Measurements from ENCODE around the gene ERBB2. TPM values are rescaled to one million over a fixed set of nuclear protein-coding genes. Genes with fewer than 3 reads are reported as not detected.

Gene ERBB2
- total RNA-seq, 4 donors from 2014 or later = 144 to 192 (median 173) TPM

DNA sequence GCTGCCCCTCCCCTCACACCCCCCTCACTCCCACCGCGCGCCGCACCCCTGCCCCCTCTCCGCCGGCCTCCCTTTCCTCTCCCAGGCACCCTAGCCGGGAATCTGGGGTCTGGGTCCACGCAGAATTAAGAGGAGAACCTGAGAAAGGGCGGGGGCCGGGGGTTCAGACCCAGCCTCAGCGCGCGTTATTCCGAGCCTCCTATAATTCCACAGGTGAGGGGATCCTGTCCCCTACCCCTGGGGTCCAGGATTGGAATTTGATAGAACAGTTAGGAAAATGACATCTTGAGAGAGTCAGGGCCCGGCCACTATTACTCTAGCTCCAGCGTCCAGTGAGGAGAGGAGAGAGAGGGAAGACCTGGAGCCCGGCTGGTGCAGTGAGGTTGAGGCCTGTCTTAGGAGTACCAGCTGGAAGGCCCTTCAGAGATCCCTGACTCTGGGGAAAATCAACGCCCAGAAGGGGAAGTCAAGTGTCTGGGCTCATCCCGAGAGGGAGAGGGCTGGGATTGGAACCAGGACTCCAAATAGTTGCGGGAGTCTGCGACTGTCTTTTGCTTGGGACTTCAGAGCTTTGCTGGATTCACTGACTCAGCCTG, 55.2 kb downstream of the ERBB2 start:
- no peak for TF ChIP-seq EP300 (IDR thresholded peaks at IDR 0.05)
- H3K4me1 ChIP-seq = peaks cover 28% of the 10 kb centered on the region
- no peaks in the 10 kb centered on the region for H3K9me3 ChIP-seq
- H3K27ac ChIP-seq = peak overlapping the region; percentile 87
- no peaks in the 10 kb centered on the region for H3K36me3 ChIP-seq
- H3K4me3 ChIP-seq = peak overlapping the region; percentile 62
- no peaks in the 10 kb centered on the region for H3K27me3 ChIP-seq
- no peak for DNase-seq (ENCODE audit: low spot score in 2 of 2)
- WGBS = 49% methylated on average over 14 of the region's 21 CpGs

GRCh38 chr17:39755554-39756379, 55.9 kb downstream of the ERBB2 start:
- H3K36me3 ChIP-seq = no peaks in the 10 kb centered on the region

DNA sequence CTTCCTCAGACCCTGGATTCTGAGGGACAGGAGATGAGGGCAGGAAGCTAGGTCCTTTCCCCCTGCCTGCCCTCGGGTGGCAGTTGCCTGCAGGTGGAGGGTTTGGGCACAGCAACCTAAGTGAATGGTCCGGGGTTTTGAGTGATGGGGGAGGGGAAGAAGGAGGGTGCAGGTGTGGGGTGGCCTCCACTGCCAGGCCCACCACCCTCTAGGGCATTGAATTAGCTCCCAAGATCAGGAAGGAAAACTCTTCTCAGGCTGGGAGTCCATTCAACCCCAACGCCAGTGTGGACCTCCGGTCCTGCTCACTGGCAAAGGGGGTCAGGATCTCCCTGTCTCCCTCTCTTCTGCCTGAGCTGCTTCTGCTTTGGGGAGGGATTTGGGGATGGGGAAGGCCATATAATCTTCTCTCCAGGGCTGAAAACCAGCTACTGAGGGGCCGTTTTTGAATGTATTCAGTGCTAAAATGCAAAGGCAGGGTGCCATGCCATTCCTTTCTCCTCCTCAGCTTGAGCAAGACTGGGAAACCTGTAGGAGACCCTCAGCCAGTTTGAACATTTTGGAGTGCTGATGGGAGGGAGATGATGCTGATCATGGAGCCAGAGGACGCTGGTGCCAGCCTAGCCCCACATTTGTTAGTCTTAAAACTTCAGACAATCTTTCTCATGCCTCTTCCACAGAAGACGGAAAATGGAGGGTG, 56.7 kb downstream of the ERBB2 start:
- Histone ChIP-seq H3K9me3 (no peaks in the 10 kb centered on the region), H3K27me3 (peaks cover 6% of the 10 kb centered on the region), H3K4me1 (peaks cover 24% of the 10 kb centered on the region), H3K27ac (no peak overlapping the region), H3K4me3 (no peak overlapping the region), H3K36me3 (no peaks in the 10 kb centered on the region)
- TF ChIP-seq, protein P1, sequence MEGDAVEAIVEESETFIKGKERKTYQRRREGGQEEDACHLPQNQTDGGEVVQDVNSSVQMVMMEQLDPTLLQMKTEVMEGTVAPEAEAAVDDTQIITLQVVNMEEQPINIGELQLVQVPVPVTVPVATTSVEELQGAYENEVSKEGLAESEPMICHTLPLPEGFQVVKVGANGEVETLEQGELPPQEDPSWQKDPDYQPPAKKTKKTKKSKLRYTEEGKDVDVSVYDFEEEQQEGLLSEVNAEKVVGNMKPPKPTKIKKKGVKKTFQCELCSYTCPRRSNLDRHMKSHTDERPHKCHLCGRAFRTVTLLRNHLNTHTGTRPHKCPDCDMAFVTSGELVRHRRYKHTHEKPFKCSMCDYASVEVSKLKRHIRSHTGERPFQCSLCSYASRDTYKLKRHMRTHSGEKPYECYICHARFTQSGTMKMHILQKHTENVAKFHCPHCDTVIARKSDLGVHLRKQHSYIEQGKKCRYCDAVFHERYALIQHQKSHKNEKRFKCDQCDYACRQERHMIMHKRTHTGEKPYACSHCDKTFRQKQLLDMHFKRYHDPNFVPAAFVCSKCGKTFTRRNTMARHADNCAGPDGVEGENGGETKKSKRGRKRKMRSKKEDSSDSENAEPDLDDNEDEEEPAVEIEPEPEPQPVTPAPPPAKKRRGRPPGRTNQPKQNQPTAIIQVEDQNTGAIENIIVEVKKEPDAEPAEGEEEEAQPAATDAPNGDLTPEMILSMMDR (IDR thresholded peaks at IDR 0.05) = no peak
- TF ChIP-seq EP300 (IDR thresholded peaks at IDR 0.05) (no peak), POLR2A (IDR thresholded peaks at IDR 0.05) (no peak), POLR2AphosphoS5 (IDR thresholded peaks at IDR 0.05) (no peak)
- WGBS = 64% methylated on average over 7 of the region's 7 CpGs
- DNase-seq (ENCODE audit: low spot score in 2 of 2) = no peak

More at GRCh38 chr17:39755554-39756379, 55.9 kb downstream of the ERBB2 start:
- peaks cover 24% of the 10 kb centered on the region for H3K4me1 ChIP-seq
- WGBS = 62% methylated on average over 18 of the region's 18 CpGs
- no peaks in the 10 kb centered on the region for H3K9me3 ChIP-seq
- no peak for DNase-seq (ENCODE audit: low spot score in 2 of 2)
- H3K27ac ChIP-seq = no peak overlapping the region
- no peak for TF ChIP-seq POLR2A (IDR thresholded peaks at IDR 0.05)
- TF ChIP-seq POLR2AphosphoS5 (IDR thresholded peaks at IDR 0.05) = no peak
- TF ChIP-seq, protein P1 (IDR thresholded peaks at IDR 0.05) = no peak
- TF ChIP-seq EP300 (IDR thresholded peaks at IDR 0.05) = no peak
- H3K27me3 ChIP-seq = peaks cover 6% of the 10 kb centered on the region
- H3K4me3 ChIP-seq = no peak overlapping the region

- WGBS = 90% methylated on average over 4 of the region's 4 CpGs
- Histone ChIP-seq H3K4me3 (no peak overlapping the region), H3K9me3 (no peaks in the 10 kb centered on the region), H3K27ac (no peak overlapping the region), H3K4me1 (peaks cover 24% of the 10 kb centered on the region), H3K36me3 (no peaks in the 10 kb centered on the region), H3K27me3 (peaks cover 6% of the 10 kb centered on the region)
- no peak for DNase-seq (ENCODE audit: low spot score in 2 of 2)
- no peak for TF ChIP-seq POLR2AphosphoS5 (IDR thresholded peaks at IDR 0.05)
- no peak for TF ChIP-seq EP300 (IDR thresholded peaks at IDR 0.05)
- TF ChIP-seq, protein P1 (IDR thresholded peaks at IDR 0.05) = no peak
- no peak for TF ChIP-seq POLR2A (IDR thresholded peaks at IDR 0.05)
Observed at GRCh38 chr17:39757176-39757662, 57.4 kb downstream of the ERBB2 start.

DNA sequence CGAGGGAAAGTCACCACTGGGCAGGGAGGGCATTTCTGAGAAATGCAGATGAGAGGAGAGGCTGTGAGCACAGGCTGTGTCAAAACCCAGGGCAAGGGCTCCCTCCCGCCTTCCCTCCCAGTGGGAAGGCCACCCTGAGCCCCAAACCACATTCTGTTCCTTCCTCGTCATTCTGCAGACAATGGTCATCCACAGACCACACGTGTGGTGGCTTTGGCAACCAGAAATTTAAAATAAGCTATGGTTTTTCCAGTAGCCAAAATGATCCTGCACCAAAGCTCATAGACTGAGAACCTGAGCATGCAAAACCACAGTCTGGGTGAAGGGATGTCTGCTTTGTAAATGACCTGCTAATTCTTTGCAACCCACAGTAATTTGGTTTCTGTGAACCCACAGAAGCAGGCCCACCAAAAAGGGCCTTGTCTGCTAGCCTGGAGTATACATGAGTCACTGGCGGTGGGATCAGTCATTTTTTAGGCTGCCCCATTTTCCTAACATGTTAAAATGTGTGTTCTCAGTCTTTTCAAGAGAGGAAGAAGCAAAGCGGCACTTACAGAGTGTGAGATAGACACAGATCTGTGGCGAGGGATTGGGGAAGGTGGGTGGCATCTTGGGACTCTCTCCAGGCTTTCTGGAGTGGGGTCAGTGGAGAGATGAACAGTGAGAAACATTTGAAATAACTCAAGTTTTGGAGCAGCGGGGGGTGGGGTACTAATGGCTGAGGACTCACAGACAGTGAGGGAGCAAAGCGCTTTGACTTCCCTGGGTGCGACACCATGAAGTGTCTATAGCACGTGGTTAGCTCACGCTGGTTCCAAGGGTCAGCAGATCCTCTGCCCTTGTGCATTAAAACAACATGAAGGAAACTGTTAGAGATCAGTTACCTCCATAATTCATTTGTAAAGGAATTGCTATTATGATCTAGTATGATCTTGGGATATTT, 58.3 kb downstream of the ERBB2 start:
- no peak overlapping the region for H3K4me3 ChIP-seq
- H3K27ac ChIP-seq = no peak overlapping the region
- H3K4me1 ChIP-seq = peaks cover 19% of the 10 kb centered on the region
- peaks cover 6% of the 10 kb centered on the region for H3K27me3 ChIP-seq
- no peak for DNase-seq (ENCODE audit: low spot score in 2 of 2)
- 74% methylated on average over 12 of the region's 12 CpGs for WGBS
- no peaks in the 10 kb centered on the region for H3K9me3 ChIP-seq
- TF ChIP-seq EP300 (IDR thresholded peaks at IDR 0.05) = no peak
- TF ChIP-seq, protein P1 (IDR thresholded peaks at IDR 0.05) = no peak
- TF ChIP-seq POLR2AphosphoS5 (IDR thresholded peaks at IDR 0.05) = no peak
- TF ChIP-seq POLR2A (IDR thresholded peaks at IDR 0.05) = no peak
- H3K36me3 ChIP-seq = no peaks in the 10 kb centered on the region

Data from suprapubic skin (tissue), 4 donors.